HG02840 (cell line): ENCODE measurements around the gene MOB3B.

Source experiments
- ATAC-seq: cut with Tn5 transposase; IDR thresholded peaks from one replicate; pipeline ENCODE4 v1.9.1; 2021; ENCODE audit warnings: mild to moderate bottlenecking, moderate library complexity, moderate number of reproducible peaks; ENCODE audit not compliant: unreplicated experiment, low FRiP score

MOB3B gene

GRCh38 chr9:27328483-27328882 is 201.1 kb downstream of the MOB3B start:
- no peak for ATAC-seq

GRCh38 chr9:27311184-27311583 is 218.4 kb downstream of the MOB3B start:
- ATAC-seq, result no peak

- ATAC-seq, result no peak
These were observed 219.0 kb downstream of the MOB3B start for GRCh38 chr9:27310582-27310981.

- ATAC-seq, result no peak
These were observed 220.8 kb downstream of the MOB3B start for GRCh38 chr9:27308691-27309390.

- no peak for ATAC-seq
These were observed 225.1 kb downstream of the MOB3B start for GRCh38 chr9:27304521-27304920.

GRCh38 chr9:27303219-27303618 is 226.4 kb downstream of the MOB3B start:
- ATAC-seq, result no peak

GRCh38 chr9:27297050-27297449 is 232.6 kb downstream of the MOB3B start, which contains the start of gene EQTN:
Gene EQTN, minus strand, starts transcription at chr9:27297150. Its CDS starts 95 bp downstream, at chr9:27297055.
- ATAC-seq, result no peak

- ATAC-seq, result no peak
These were observed 235.6 kb downstream of the MOB3B start for GRCh38 chr9:27293996-27294395.

GRCh38 chr9:27292659-27293405 is 236.8 kb downstream of the MOB3B start:
- no peak for ATAC-seq

- ATAC-seq, result no peak
These were observed 238.3 kb downstream of the MOB3B start for GRCh38 chr9:27291292-27291691.

- no peak for ATAC-seq
These were observed 247.3 kb downstream of the MOB3B start for GRCh38 chr9:27282269-27282668.

GRCh38 chr9:27280860-27281259 is 248.8 kb downstream of the MOB3B start:
- no peak for ATAC-seq

GRCh38 chr9:27280249-27280648 is 249.4 kb downstream of the MOB3B start:
- no peak for ATAC-seq

GRCh38 chr9:27279611-27280010 is 250.0 kb downstream of the MOB3B start:
- no peak for ATAC-seq

GRCh38 chr9:27278374-27278773 is 251.2 kb downstream of the MOB3B start:
- ATAC-seq, result no peak

GRCh38 chr9:27276193-27277030 is 253.2 kb downstream of the MOB3B start:
- no peak for ATAC-seq
